Measurements from ENCODE around the gene SPDYE1. TPM values are rescaled to one million over a fixed set of nuclear protein-coding genes. Genes with fewer than 3 reads are reported as not detected.
"Not testable (repeated sequence)": the region's sequence is repeated elsewhere in the genome, so short reads cannot be mapped to it uniquely, and the experiment has no call there.

SPDYE1 gene
- total and polyA plus RNA-seq, 12 donors = 0.11 TPM; not detected in 11

GRCh38 chr7:43994681-43995080 lies 3.0 kb upstream of the SPDYE1 start:
- H3K27me3 ChIP-seq; H3K36me3 ChIP-seq; H3K27ac ChIP-seq; H3K4me1 ChIP-seq; intact Hi-C loops (cut with DNase I); DNase-seq; H3K4me3 ChIP-seq; H3K9me3 ChIP-seq: not testable (repeated sequence)
- WGBS, 2 donors = 98 to 100% methylated on average over 5 to 6 of the region's 6 CpGs
- peak in 1 of 8 donors; percentile 32 for ATAC-seq

DNA sequence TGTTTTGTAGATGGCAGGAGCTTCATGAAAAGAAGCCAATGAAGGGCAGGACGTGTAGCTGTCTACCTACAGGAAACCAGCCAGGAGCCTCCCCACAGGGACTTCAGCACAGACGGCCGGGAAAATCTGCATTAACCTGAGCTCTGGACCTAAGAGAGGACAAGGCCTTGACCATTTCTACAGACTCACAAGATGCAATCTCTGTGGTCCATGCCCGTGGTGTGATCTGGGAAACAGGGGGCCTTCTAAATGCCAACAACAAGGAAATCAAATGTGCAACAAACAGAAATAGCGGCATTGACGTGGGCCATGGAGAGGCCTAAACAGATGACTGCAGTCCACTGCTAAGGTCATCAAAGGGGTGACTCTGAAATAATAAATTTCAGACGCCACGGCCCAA lies 14.4 kb downstream of the SPDYE1 start:
- H3K4me1 ChIP-seq; H3K4me3 ChIP-seq; DNase-seq; H3K9me3 ChIP-seq; H3K27ac ChIP-seq; H3K27me3 ChIP-seq; intact Hi-C loops (cut with DNase I); ATAC-seq: not testable (repeated sequence)
- whole genome bisulfite sequencing, 2 donors = 91 to 92% methylated on average over 7 to 8 of the region's 8 CpGs
- peaks cover 0 to 46% (median 0%) of the 10 kb centered on the region in 9 donors for H3K36me3 ChIP-seq

DNA sequence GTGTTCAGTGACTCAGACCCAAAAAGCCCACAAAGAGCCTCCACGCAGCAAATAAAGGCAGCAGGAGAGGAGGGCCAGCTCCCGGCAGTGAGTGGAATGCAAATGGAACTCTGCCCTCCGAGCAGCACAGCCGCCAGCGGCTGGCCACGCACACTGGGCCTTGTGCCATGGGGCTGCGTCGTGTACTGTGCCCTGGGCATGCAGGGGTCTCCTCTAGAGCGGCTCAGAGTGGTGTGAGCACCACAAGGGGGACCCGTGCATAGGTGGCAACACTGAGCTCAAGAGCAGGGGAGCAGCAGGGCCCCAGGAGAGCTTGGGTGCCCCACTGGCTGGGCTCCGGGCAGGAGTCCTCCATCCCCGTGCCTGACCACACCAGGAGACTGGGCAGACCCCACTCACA lies 17.4 kb downstream of the SPDYE1 start:
- H3K27me3 ChIP-seq, H3K27ac ChIP-seq, DNase-seq, ATAC-seq, H3K9me3 ChIP-seq, H3K4me3 ChIP-seq: not testable (repeated sequence)
- WGBS, 2 donors = 88 to 89% methylated on average over 9 of the region's 12 CpGs
- H3K36me3 ChIP-seq = peaks cover 0 to 29% (median 0%) of the 10 kb centered on the region in 9 donors
- intact Hi-C loops (cut with DNase I) = loop anchor here in 1 of 10 donors (5.0 kb wide), 1 partner anchor 187 kb away; the partner anchor contains the start of gene YKT6
- H3K4me1 ChIP-seq = peaks cover 0 to 17% (median 8%) of the 10 kb centered on the region in 9 donors

DNA sequence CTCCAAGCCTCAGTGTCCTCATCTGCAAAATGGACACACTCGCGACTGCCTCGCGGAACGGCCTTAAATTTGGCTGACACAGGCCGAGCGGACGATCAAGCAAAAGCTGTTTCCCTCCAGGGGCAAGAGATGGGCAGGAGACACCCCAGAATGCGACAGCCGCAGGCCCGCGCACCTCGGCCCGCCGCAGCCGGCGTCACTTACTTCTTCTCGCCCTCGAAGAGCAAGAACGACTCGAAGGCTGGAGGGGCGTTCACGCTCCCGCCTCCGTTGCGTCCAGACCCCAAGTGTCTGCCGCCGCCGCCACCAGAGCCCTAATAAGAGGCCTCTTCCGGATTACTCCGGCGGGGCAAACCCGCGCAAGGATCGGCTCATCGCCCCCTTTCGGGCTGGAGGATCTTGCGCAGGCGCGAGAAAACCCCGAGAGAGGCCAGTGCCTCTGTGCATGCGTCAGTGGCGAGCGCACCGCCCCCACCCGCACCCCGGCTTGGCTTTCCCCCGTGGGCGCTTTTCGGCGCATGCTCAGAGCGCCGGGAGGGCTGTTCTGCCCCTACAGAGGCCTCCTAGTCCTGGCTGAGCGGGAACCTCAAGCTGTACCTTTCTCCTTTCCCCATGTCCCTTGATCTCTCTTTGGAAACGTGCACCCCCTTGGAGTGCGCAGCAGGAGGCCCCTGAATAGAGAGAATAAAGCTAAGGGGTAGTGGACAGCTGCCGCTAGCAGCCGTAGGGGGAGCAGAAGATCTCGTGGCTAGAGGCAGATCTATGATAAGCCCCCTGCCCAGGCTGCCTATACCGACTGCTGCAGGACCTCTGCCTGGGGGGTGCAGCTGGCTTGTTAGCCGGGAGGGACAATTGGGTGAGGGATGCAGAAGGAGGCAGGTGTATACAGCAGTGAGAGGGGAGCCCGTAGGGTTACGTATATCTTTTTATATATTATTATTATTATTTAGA lies 21.4 kb downstream of the SPDYE1 start:
- H3K27me3 ChIP-seq = not testable (repeated sequence)
- intact Hi-C loops (cut with DNase I) = loop anchor here in 1 of 10 donors (5.0 kb wide), 1 partner anchor 183 kb away; the partner anchor contains the start of gene YKT6
- peak; percentile 97 to 99 (median 98) for ATAC-seq

DNA sequence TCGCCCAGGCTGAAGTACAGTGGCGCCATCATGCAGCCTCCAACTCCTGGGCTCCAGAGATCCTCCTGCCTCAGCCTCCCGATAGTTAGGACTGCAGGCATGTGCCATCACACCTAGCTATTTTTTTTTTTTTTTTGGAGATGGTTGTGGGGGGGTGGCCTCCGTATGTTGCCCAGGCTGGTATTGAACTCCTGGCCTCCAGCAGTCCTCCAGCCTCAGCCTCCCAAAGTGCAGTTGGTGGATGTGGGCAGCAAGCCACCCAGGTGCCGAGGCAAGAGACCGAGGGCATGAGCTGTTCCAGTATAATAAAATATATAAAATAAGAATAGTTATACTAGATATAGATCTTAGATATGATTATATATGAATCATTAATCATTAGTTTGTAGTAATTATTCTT lies 22.1 kb downstream of the SPDYE1 start:
- Histone ChIP-seq H3K27ac (peak overlapping the region in 8 of 10 donors; percentile 35 to 89 (median 81)), H3K4me1 (peaks cover 0 to 21% (median 8%) of the 10 kb centered on the region in 9 donors), H3K4me3 (peak overlapping the region in 1 of 10 donors; percentile 79)
- H3K9me3 ChIP-seq, H3K27me3 ChIP-seq, H3K36me3 ChIP-seq, DNase-seq: not testable (repeated sequence)
- intact Hi-C loops (cut with DNase I) = loop anchor here in 1 of 10 donors (5.0 kb wide), 1 partner anchor 182 kb away; the partner anchor contains the start of gene YKT6
- WGBS, 2 donors = 87% methylated on average over 4 to 6 of the region's 6 CpGs
- ATAC-seq = peak in 2 of 8 donors; percentile 1

More for the DNA sequence above, 21.4 kb downstream of the SPDYE1 start:
- 1 to 2% methylated on average over 56 to 61 of the region's 63 CpGs for WGBS, 2 donors
- not testable (repeated sequence) for H3K9me3 ChIP-seq
- H3K4me1 ChIP-seq = peaks cover 0 to 21% (median 8%) of the 10 kb centered on the region in 9 donors
- H3K36me3 ChIP-seq = peaks cover 0 to 14% (median 0%) of the 10 kb centered on the region in 9 donors
- peak; percentile 62 to 87 (median 75) for TF ChIP-seq CTCF (IDR thresholded peaks at IDR 0.05)
- H3K27ac ChIP-seq = peak overlapping the region in 9 of 10 donors; percentile 35 to 89 (median 80)
- peak; percentile 98 to 99 for DNase-seq
- peak overlapping the region; percentile 55 to 96 (median 83) for H3K4me3 ChIP-seq

GRCh38 chr7:44022069-44022468 lies 24.4 kb downstream of the SPDYE1 start:
- H3K9me3 ChIP-seq; H3K4me3 ChIP-seq; DNase-seq; H3K27me3 ChIP-seq; H3K27ac ChIP-seq; H3K36me3 ChIP-seq; intact Hi-C loops (cut with DNase I); ATAC-seq: not testable (repeated sequence)
- WGBS, 2 donors = 93 to 95% methylated on average over 6 of the region's 7 CpGs
- peaks cover 0 to 21% (median 8%) of the 10 kb centered on the region in 9 donors for H3K4me1 ChIP-seq

DNA sequence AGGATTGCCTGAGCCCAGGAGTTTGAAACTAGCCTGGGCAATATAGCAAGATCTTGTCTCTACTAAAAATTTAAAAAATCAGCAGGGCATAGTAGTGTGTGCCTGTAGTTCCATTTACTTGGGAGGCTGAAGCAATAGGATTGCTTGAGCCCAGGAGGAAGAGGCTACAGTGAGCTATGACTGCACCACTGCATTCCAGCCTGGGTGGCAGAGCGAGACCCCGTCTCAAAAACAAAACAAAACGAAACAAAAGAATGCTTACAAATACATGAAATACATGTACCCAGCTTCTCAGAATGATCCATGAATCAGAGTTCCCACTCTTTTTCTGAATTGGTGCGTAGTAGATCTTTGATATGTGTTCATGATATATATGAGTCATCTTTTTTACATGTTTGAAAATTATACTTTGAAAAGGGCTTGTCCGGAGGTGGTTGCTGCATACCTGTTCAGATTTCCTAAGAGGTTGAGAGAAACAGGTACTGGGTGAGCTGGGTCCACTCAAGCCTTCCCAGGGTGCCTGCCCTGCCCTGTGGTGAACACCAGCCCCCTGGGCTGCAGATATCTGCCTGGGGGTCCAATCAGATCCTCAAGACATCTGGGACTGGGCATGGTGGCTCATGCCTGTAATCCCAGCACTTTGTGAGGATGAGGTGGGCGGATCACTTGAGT lies 25.2 kb downstream of the SPDYE1 start:
- H3K9me3 ChIP-seq; DNase-seq; H3K27ac ChIP-seq; ATAC-seq; H3K4me3 ChIP-seq; H3K27me3 ChIP-seq; H3K36me3 ChIP-seq; intact Hi-C loops (cut with DNase I): not testable (repeated sequence)
- 82% methylated on average over 6 of the region's 6 CpGs for WGBS, 2 donors
- H3K4me1 ChIP-seq = peaks cover 0 to 17% (median 7%) of the 10 kb centered on the region in 9 donors

DNA sequence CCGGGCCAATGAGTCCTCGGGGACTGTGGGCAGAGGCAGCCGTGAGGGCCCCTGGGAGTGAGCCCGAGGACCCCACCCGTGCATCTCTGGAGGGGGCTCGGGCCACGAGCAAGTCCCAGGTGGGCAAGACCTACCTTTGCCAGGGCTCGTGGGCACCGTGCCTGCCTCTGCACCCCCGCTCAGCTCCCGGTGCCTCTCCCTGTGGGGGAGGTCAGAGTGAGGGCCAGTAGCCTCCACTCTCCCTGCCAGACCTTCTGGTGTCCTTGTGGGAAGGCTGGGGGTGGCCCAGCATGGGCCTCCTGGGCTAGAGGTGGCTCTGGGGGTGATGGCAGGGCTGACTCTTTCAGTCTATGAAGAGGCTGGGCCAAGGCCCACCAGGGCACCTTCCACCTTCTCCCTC lies 31.7 kb downstream of the SPDYE1 start:
- DNase-seq; H3K27me3 ChIP-seq; H3K36me3 ChIP-seq; intact Hi-C loops (cut with DNase I); H3K4me1 ChIP-seq; H3K4me3 ChIP-seq; H3K9me3 ChIP-seq; H3K27ac ChIP-seq: not testable (repeated sequence)
- 79 to 83% methylated on average over 4 of the region's 11 CpGs for WGBS, 2 donors
- peak in 3 of 8 donors; percentile 5 to 35 (median 24) for ATAC-seq

GRCh38 chr7:44030029-44030428 lies 32.3 kb downstream of the SPDYE1 start:
- DNase-seq; H3K27me3 ChIP-seq; H3K4me1 ChIP-seq; intact Hi-C loops (cut with DNase I); H3K36me3 ChIP-seq; H3K9me3 ChIP-seq; H3K4me3 ChIP-seq; H3K27ac ChIP-seq: not testable (repeated sequence)
- 79 to 81% methylated on average over 4 of the region's 5 CpGs for WGBS, 2 donors
- ATAC-seq = peak in 1 of 8 donors; percentile 28
